ENCODE measurements around the gene UBA1.

UBA1 gene

DNA sequence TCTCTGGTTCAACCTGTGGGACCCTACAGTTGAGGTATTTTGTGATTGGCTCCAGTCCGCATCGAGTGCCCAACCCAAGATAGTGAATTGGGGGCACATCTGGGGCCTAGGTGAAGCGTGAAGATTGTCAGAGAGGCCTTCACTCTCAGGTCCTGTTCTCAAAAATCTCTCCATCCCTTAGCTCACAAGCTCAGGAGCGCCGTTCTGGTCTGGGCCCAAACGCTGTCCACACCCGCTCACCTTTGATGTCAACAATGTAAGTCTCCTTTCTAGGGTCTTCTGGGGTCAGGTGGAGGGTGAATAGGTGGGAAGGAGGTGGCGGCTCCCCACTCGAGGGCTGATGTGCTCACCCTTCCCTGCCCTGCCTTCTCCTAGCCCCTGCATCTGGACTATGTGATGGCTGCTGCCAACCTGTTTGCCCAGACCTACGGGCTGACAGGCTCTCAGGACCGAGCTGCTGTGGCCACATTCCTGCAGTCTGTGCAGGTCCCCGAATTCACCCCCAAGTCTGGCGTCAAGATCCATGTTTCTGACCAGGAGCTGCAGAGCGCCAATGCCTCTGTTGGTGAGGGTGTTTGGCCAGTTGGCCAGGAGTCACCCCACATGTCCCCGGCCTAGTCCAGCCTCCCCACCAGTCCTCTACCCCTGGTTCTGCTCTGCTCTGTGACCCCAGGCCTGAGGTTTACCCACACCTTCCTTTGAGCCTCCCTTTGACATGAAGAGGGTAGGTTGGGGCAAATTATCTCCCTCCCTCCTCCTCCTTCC, 17.2 kb downstream of the UBA1 start:
- DNase-seq (ENCODE audit: low read depth in 2 of 2, low spot score in 1 of 2): no peak

DNA sequence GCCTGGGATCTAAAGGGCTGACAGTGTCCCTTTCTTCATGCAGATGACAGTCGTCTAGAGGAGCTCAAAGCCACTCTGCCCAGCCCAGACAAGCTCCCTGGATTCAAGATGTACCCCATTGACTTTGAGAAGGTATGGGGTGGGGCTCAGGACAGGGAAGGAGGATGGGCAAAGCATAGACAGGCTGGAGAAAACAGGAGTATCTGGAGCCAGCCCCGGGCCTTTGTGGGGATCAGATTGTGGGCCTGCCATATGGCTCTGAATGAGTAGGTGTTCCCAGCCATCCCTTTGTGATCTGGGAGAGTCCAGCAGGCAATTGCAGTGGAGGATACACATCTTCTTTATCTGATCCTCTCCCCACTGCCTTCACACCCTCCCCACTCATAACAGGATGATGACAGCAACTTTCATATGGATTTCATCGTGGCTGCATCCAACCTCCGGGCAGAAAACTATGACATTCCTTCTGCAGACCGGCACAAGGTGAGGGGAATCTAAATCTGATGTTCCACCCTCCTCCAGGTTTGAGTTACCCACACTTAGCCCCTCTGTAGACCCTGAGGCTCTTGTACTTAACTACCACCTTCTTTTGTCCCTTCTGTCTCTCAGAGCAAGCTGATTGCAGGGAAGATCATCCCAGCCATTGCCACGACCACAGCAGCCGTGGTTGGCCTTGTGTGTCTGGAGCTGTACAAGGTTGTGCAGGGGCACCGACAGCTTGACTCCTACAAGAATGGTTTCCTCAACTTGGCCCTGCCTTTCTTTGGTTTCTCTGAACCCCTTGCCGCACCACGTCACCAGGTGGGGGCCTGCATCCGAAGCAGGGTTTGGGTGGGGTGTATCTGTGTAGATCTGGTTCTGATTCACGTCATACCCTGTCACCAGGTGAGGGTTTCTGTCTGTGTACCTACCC, 19.0 kb downstream of the UBA1 start:
- no peak for DNase-seq (ENCODE audit: low read depth in 2 of 2, low spot score in 1 of 2)

DNA sequence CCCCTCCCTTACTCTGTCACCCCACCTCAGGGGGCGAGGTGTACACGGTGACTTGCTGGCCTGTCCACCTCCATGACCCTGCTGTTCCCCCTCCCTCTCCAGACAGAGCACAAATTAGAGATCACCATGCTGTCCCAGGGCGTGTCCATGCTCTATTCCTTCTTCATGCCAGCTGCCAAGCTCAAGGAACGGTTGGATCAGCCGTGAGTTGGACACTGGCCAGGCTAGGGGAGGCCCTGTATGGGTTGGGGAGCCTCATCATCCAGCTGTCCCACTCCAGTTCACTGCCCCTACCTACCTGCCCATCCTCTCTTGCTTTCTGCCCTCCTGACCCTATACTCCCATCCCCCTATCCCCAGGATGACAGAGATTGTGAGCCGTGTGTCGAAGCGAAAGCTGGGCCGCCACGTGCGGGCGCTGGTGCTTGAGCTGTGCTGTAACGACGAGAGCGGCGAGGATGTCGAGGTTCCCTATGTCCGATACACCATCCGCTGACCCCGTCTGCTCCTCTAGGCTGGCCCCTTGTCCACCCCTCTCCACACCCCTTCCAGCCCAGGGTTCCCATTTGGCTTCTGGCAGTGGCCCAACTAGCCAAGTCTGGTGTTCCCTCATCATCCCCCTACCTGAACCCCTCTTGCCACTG, 20.9 kb downstream of the UBA1 start:
- DNase-seq (ENCODE audit: low read depth in 2 of 2, low spot score in 1 of 2): no peak

DNA sequence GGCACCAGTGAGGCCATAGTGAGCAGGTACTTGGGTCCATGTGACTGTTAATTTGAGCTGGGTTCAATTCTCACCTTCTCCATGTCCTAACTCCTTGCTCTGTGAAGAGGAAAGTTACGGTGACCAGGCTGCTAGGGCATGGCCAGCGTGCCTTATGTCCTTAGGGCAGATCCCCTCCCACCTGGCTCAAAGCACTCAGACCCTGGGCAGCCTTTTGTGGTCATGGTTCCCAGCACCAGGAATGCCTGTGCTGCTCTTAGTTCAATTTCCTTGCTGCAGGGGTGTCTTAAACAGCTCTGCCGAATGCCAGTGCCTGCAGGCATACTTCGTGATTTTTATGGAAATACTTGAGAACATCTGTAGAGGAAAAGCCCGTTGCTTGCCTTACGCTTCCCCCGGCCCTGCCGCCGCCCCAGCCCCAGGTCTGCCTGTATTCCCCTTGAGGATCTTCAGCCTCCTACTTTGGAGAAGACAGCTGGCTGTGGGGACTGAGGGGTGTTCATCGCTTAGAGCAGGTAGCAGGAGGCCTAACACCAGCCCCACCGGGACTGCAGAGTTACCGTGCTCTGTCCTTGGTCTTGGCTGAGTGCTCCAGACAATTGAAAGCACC, 21.8 kb downstream of the UBA1 start:
- no peak for DNase-seq (ENCODE audit: low read depth in 2 of 2, low spot score in 1 of 2)

DNA sequence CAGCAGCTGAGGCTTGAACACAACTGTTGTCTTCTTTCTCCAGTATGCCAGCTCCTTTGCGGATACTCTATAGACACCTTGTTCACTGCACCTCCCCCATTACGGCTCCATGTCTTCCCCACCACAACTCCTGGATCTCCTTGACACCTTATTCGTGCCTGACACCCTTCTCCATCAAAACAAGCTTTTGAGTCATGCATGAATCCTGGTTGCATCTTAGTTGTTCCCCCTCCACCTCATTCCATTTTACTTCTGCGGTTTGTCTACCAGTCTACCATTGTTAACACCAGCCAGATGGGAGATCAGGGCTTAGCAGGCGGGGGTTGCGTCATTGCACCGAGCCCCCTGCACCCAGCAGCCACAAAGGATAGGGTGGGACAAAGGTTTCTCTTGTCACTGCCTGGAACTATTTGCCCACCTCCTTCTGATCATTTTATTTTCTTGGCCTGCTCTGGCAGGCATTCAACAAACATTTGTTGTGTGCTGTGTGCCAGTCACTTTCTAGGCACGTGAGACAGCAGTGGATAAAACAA, 22.8 kb downstream of the UBA1 start:
- no peak for DNase-seq (ENCODE audit: low read depth in 2 of 2, low spot score in 1 of 2)

DNA sequence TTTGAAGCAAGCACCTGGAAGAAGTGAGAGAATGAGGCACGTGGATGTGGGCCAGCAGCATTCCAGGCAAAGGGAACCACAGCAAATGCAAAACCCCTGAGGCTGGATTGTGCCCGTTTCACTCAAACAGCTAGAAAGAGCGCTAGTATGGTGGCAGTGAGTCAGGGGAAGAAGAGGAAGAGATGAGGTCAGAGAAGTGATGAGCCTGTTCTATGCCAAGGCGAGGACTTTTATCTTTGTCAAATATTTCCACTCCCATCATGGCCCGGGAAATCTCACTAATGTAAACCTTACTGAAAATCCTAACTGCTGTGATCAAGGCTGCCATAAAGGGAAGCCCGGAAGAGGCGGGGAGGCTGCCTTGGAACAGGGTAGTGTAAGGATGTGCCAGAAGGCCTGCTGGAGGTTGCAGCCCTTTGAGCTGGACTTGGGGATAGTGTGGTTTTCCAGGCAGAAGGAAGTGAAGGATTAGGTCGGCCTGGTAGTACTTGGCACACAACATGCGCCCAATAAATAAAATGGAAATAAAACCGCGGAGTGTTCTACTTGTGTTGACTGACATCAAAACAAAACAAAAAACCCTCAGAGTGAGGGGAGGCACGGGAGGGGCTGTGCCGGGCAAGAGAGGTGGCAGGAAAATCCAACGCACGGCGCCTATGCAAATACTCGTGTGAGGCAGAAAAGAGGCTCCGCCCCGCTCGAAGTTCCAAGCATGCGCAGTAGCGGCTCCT, 23.7 kb downstream of the UBA1 start:
- DNase-seq (ENCODE audit: low read depth in 2 of 2, low spot score in 1 of 2): no peak

DNA sequence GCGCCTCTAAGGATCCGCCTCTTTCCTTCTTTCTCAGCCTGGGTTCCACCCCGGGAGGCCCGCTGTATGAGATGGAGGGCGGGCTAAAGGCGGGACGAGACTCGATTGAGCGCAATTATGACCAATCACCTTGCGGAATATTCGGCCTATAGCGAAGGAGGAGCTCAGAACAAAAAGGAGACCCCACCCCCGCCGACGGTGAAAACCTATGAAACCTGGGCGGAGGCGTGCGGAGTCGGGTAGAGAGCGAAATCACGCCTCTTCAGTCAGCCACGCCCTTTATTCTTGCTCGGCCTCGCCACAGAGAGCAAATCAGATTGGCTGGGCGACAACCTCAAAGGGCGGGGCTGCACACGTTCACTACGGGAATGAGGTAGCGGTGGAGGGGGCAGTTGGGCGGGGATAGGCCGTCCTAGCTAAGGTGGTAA, 24.2 kb downstream of the UBA1 start:
- peak; percentile 85 to 92 for DNase-seq (ENCODE audit: low read depth in 2 of 2, low spot score in 1 of 2)

DNA sequence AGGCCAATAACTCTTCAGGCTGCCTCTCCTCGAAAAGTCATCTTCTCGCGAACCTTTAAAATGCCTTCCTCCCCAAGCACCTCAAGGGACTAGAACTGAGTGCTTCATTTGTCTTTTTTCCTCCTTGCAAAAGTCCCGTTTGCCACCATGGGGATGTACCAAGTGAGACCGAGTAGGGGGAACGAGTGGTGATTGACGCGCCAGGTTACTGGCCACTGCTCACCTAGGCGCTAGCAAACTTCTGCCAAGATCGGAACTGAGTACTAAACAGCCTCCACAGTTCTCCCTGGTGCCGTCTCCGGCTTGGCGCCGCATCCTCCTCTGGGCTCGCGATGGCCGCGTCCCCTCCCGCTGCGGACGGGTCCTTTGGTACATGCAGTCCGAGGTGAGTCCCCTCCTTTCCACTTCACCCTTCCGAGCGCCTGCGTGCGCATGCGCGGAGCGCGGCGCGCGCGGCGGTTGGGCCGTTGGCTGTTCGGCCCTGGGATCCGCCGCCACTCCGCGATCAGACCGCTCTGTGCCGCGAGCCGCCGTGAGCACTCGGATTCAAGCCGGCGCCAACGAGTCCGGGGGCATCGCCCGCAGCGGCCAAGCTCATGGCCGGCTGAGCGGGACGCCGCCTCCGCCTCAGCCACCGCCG, 24.8 kb downstream of the UBA1 start, which contains the start of gene CDK16:
Gene CDK16, plus strand, starts transcription at position 402 of the 640 bp plus-strand sequence. CDS start 4,877 bp downstream, outside the sequence.
- DNase-seq (ENCODE audit: low read depth in 2 of 2, low spot score in 1 of 2): peak; percentile 34 to 50

DNA sequence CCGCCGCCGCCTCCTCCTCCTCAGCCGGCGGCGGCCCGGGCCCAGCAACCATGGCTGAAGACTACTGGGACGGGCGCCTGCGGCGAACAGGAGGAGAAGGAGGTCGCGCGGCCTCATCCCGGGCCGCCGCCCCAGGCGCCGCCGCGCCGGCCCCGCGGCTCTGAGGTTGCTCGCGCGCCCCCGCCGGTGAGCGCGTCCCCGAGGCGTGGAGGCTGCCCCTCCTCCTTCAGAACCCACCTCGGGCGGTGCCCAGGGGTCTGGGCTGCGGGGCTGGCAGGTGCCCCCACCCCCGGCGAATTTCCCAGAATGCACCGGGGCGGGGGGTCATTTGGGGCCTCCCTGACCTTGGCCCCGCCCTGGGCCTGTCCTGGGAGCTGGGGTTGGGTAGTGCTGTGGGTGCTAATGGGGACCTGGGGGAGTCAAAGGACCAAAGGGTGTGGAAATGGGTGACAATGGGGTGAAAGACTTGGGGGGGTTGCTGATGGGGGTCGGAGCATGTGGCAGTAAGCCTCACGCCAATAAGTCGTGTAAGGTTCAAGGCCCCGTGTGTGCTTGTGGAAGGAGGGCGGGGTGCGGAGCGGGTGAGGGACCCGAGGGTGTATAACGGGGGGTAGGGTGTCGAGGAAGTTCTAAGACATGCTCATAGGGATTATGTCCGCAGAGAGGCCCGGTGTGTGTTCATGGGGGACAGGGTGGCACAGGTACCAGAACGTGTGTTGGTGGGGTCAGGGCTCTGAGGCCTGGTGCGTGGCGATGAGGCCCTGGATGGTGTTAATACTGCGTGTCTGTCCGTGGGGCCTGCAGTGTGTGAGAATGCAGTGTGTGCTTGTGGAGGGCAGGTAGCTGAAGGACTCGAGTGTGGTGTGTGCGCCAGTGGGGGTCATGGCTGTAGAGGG, 25.5 kb downstream of the UBA1 start:
- peak; percentile 6 to 8 for DNase-seq (ENCODE audit: low read depth in 2 of 2, low spot score in 1 of 2)

DNA sequence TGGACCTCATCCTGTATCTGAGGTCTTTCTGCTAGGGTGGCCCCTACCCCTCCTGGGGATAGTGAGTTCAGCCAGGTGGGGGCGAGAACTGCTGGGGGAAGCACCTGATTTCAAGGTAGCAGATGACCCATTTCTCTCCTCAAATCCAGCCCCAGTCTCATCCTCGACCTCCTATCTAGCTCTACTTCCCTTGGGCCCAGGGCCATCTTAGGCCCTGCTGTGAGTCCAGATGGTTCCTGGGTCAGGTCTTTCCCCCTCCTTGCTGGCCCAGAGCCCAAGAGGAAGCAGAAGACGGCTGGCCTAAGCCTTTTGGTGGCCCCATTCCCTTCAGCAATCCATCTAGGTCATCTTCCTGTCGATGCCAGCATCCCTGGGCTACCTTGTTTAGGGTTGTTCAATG, 28.1 kb downstream of the UBA1 start:
- DNase-seq (ENCODE audit: low read depth in 2 of 2, low spot score in 1 of 2): no peak

DNA sequence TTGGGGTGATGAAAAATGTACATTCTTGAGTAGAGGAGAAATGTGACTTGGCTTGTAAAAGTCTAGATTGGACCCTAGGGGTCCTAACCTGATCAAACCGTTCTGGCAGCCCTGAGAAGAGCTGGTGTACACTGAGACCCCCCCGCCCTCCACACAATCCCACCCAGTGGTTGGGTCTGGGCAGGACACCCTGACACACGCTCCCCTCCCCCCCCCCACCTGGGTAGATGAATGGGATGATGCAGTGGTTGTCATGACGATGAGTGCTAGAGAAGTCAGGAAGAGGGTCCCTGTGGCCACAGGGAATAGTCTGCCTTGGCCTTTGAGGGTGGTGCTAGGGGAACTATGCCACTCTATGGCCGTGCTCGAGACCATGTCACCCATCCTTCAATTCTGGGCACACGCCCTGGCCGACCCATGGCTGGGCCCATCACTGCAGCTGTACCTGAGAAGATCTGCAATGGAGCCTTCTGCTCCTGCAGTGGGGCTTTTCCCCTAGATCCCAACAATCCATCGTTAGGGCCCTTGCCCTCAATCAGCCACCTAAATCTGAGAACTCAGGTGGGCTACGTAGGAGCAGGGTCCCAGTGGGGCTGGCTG, 29.2 kb downstream of the UBA1 start:
- DNase-seq (ENCODE audit: low read depth in 2 of 2, low spot score in 1 of 2): no peak

DNA sequence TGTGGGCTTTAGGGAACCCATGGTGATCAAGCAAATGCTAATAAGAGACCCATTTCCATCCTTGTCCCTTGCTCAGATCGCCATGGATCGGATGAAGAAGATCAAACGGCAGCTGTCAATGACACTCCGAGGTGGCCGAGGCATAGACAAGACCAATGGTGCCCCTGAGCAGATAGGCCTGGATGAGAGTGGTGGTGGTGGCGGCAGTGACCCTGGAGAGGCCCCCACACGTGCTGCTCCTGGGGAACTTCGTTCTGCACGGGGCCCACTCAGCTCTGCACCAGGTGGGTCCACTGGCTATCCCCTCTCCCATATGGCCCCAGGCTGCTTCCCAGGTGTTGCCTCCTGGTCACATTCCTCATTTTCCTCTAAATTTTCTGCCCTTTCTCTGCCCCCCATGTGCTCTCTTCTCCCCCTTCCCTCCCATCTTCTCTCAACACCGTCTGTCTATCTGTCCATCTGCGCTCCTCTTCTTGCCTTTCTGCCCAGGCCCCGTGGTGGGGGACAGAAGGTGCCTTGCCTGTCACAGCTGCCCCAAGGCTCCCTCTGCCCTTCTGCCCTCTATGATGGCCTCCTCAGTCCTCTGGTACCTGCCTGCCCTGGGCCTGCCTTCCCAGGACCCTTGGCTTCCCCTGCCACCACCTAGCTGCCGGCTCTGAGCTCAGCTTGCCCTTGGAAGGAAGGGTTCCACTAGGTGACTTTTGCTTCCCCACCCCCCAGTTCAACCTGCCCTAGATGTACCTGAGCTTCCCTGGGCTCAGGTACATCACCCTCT, 30.0 kb downstream of the UBA1 start:
- no peak for DNase-seq (ENCODE audit: low read depth in 2 of 2, low spot score in 1 of 2)

DNA sequence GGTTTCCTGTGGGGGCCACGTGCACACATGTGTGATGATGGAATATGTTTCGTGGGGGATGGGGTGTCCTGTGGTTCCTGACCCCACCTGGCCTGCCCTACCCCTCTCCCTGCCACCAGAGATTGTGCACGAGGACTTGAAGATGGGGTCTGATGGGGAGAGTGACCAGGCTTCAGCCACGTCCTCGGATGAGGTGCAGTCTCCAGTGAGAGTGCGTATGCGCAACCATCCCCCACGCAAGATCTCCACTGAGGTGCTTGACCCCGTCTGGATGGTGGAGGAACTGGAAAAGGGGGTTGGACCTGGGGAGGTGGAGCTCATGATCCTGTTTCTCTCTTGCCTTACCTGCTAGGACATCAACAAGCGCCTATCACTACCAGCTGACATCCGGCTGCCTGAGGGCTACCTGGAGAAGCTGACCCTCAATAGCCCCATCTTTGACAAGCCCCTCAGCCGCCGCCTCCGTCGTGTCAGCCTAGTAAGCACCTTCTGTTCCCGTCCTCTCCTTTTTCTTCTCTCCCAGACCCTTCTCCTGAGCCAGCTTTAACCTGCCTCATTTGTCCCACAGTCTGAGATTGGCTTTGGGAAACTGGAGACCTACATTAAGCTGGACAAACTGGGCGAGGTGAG, 30.8 kb downstream of the UBA1 start:
- DNase-seq (ENCODE audit: low read depth in 2 of 2, low spot score in 1 of 2): no peak

DNA sequence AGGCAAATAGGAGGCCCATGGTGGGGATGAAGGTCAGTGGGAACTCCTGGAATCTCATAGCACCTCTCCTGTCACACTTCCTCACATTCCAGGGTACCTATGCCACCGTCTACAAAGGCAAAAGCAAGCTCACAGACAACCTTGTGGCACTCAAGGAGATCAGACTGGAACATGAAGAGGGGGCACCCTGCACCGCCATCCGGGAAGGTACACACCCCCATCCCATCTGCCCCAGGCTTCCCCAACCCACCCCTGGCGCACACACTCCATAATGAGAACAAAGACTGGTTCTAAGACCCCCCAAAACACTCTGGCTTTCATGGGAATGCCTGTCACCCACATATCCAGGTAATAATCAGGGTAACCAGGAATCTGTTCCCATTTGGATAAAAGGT, 31.3 kb downstream of the UBA1 start:
- DNase-seq (ENCODE audit: low read depth in 2 of 2, low spot score in 1 of 2): no peak

DNA sequence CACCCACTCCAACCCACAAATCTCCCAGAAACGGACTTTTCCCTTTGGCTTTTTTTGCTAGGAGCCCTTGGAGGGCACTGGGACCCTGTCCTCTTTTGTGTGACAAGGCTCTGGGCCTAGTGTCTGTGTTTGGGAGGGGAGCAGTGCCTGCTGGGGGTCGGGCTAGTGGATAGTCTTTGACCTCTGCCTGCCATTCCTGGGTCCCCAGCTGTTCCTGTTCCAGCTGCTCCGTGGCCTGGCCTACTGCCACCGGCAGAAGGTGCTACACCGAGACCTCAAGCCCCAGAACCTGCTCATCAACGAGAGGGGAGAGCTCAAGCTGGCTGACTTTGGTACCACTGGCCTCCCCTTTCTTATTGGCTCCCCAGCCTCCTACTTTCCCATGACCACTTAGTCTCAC, 32.4 kb downstream of the UBA1 start:
- DNase-seq (ENCODE audit: low read depth in 2 of 2, low spot score in 1 of 2): no peak

DNA sequence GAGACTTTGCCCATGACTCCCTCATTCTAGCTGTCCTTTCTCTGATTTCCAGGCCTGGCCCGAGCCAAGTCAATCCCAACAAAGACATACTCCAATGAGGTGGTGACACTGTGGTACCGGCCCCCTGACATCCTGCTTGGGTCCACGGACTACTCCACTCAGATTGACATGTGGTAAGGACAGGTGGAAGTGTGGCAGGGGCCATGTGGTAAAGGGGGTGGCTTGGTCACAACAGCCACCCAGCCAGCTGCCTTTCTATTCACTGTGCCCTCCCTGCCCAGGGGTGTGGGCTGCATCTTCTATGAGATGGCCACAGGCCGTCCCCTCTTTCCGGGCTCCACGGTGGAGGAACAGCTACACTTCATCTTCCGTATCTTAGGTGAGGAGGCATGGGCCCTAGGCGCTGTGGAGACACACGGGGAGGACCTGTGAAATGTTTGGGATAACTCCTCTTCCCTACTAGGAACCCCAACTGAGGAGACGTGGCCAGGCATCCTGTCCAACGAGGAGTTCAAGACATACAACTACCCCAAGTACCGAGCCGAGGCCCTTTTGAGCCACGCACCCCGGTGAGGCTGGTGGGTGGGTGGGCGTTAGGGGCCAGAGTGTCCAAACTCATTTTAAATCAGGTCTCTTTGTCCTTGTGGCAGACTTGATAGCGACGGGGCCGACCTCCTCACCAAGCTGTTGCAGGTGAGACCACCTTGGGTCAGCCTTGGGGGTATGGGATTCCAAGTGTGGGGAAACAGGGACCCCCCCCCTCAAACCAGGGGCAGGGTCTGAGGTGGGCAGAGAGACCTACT, 33.1 kb downstream of the UBA1 start:
- DNase-seq (ENCODE audit: low read depth in 2 of 2, low spot score in 1 of 2): no peak

DNA sequence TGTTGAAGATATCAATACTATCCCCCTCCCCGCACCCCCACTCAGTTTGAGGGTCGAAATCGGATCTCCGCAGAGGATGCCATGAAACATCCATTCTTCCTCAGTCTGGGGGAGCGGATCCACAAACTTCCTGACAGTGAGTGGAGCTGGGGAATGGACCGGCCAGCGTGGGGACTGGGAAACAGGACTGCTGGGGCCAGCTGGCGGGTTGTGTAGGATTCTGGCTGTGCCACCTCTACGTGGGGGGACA, 33.6 kb downstream of the UBA1 start:
- DNase-seq (ENCODE audit: low read depth in 2 of 2, low spot score in 1 of 2): no peak
